HUES48 (cell line): Measurements from ENCODE around the gene BRIX1.
"Not testable (repeated sequence)": the region's sequence is repeated elsewhere in the genome, so short reads cannot be mapped to it uniquely, and the experiment has no call there.

Source experiments
- H3K27ac ChIP-seq: one replicate; pipeline ENCODE4 v1.7.0; 2013; ENCODE audit warnings: low read depth, low read length, inconsistent platforms
- H3K27me3 ChIP-seq: 2 replicates; pipeline ENCODE4 v1.6.1; 2013; ENCODE audit warnings: mild to moderate bottlenecking, low read length; ENCODE audit not compliant: control insufficient read depth, insufficient read depth
- H3K36me3 ChIP-seq: 2 replicates; pipeline ENCODE4 v1.6.1; 2013; ENCODE audit warnings: low read length; ENCODE audit not compliant: control insufficient read depth, insufficient read depth
- H3K4me1 ChIP-seq: 2 replicates; pipeline ENCODE4 v1.6.1; 2013; ENCODE audit warnings: mild to moderate bottlenecking, low read length; ENCODE audit not compliant: control insufficient read depth, insufficient read depth
- H3K4me3 ChIP-seq: 2 replicates; pipeline ENCODE4 v1.5.1; 2013; ENCODE audit warnings: mild to moderate bottlenecking, low read depth, low read length
- H3K9ac ChIP-seq: 2 replicates; pipeline ENCODE4 v1.6.1; 2013; ENCODE audit warnings: mild to moderate bottlenecking, low read depth, low read length, moderate library complexity
- H3K9me3 ChIP-seq: 2 replicates; pipeline ENCODE4 v1.6.1; 2013; ENCODE audit warnings: low read length; ENCODE audit not compliant: control insufficient read depth, insufficient read depth

The BRIX1 gene

GRCh38 chr5:34915856-34916192, 313 bp downstream of the BRIX1 start:
- peaks cover 60% of the 10 kb centered on the region for H3K36me3 ChIP-seq
- H3K9ac ChIP-seq, result peak overlapping the region; percentile 99
- peaks cover 13% of the 10 kb centered on the region; the same call in 1 of the 2 replicates for H3K4me1 ChIP-seq
- H3K9me3 ChIP-seq, result no peaks in the 10 kb centered on the region
- no peaks in the 10 kb centered on the region for H3K27me3 ChIP-seq
- peak overlapping the region; percentile 98 for H3K27ac ChIP-seq
- peak overlapping the region; percentile 99 for H3K4me3 ChIP-seq

- H3K4me3 ChIP-seq, result peak overlapping the region; percentile 99
- peaks cover 13% of the 10 kb centered on the region; the same call in 1 of the 2 replicates for H3K4me1 ChIP-seq
- peaks cover 60% of the 10 kb centered on the region for H3K36me3 ChIP-seq
Observed at GRCh38 chr5:34916518-34916917, 1.0 kb downstream of the BRIX1 start.

DNA sequence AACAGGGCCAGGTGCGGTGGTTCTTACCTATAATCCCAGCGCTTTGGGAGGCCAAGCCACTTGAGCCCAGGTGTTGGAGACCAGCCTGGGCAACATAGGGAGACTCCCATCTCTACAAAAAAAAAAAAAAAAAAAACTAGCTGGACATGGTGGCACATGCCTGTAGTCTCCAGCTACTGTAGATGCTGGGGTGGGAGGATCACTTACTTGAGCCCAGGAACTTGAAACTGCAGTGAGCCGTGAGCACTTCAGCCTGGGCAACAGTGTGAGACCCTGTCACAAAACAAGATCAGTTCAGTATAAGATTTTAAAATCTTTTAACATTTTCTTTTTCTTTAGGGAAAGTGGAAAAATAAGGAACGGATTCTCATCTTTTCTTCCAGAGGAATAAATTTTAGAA, 2.5 kb downstream of the BRIX1 start:
- no peak overlapping the region for H3K27ac ChIP-seq
- H3K4me1 ChIP-seq, result peaks cover 13% of the 10 kb centered on the region; the same call in 1 of the 2 replicates
- H3K4me3 ChIP-seq, result 0 out of 2 replicates have a peak overlapping the region, but pooled peaks have one; percentile 42
- peaks cover 63% of the 10 kb centered on the region for H3K36me3 ChIP-seq
- no peaks in the 10 kb centered on the region for H3K9me3 ChIP-seq
- no peaks in the 10 kb centered on the region for H3K27me3 ChIP-seq
- H3K9ac ChIP-seq, result no peak overlapping the region

More at GRCh38 chr5:34916518-34916917, 1.0 kb downstream of the BRIX1 start:
- Histone ChIP-seq H3K27ac (no peak overlapping the region), H3K9ac (peak overlapping the region; percentile 99), H3K9me3 (no peaks in the 10 kb centered on the region), H3K27me3 (no peaks in the 10 kb centered on the region)

DNA sequence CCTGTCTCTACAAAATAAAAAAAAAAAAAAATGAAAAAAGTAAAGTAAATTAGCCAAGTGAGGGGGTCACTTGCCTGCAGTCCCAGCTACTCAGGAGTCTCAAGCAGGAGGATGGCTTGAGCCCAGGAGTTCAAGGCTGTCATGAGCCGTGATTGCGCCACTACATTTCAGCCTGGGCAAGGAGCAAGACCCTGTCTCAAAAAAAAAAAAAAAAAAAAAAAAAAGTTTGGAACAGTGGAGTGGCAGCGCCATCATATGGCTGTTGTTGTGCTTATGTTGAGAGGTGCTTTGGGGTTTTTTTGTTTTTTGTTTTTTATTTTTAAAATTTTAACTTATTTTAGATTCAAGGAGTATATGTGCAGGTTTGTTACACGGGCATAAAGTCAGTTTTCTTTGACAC, 3.6 kb downstream of the BRIX1 start:
- Histone ChIP-seq H3K9ac (no peak overlapping the region), H3K4me3 (no peak overlapping the region), H3K27ac (no peak overlapping the region), H3K27me3 (no peaks in the 10 kb centered on the region), H3K36me3 (peaks cover 64% of the 10 kb centered on the region), H3K4me1 (peaks cover 7% of the 10 kb centered on the region; the same call in 1 of the 2 replicates), H3K9me3 (no peaks in the 10 kb centered on the region)

DNA sequence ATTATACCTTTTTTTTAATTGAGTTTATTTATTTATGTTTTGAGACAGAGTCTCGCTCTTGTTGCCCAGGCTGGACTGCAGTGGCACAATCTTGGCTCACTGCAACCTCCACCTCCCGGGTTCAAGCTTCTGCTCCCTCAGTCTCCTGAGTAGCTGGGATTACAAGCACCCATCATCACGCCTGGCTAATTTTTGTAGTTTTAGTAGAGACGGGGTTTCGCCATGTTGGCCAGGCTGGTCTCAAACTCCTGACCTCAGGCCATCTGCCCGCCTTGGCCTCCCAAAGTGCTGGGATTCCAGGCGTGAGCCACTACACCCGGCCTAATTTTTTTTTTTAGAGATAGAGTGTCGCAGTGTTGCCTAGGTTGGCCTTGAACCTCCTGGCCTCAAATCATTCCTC, 7.7 kb downstream of the BRIX1 start:
- not testable (repeated sequence) for H3K4me1 ChIP-seq, H3K27me3 ChIP-seq, H3K4me3 ChIP-seq, H3K9me3 ChIP-seq, H3K27ac ChIP-seq, H3K9ac ChIP-seq
- H3K36me3 ChIP-seq, result peaks cover 93% of the 10 kb centered on the region

- H3K4me3 ChIP-seq, result no peak overlapping the region
- no peaks in the 10 kb centered on the region for H3K9me3 ChIP-seq
- H3K9ac ChIP-seq, result no peak overlapping the region
- no peaks in the 10 kb centered on the region for H3K27me3 ChIP-seq
- no peak overlapping the region for H3K27ac ChIP-seq
- peaks cover 87% of the 10 kb centered on the region for H3K36me3 ChIP-seq
- no peaks in the 10 kb centered on the region for H3K4me1 ChIP-seq
Observed at GRCh38 chr5:34923694-34924461, 8.4 kb downstream of the BRIX1 start.

DNA sequence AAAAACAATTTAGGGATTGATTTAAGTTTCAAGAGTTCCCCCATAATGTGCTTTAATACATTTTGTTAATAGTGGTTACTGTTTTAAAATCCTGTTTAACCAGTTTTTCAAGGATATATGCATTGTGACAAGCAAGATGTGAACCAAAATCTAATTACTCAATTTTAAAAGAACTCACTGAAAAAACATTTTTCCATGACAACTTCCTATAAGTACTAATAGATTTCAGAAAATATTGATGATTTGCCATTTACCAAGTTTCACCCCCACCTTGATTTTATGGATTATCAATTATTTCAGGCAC, 8.9 kb downstream of the BRIX1 start:
- Histone ChIP-seq H3K36me3 (peaks cover 82% of the 10 kb centered on the region), H3K9me3 (no peaks in the 10 kb centered on the region), H3K27ac (no peak overlapping the region), H3K27me3 (no peaks in the 10 kb centered on the region), H3K4me3 (no peak overlapping the region), H3K9ac (no peak overlapping the region), H3K4me1 (no peaks in the 10 kb centered on the region)

- no peak overlapping the region for H3K9ac ChIP-seq
- no peaks in the 10 kb centered on the region for H3K27me3 ChIP-seq
- no peaks in the 10 kb centered on the region for H3K9me3 ChIP-seq
- H3K27ac ChIP-seq, result no peak overlapping the region
- peaks cover 9% of the 10 kb centered on the region for H3K4me1 ChIP-seq
- peaks cover 62% of the 10 kb centered on the region for H3K36me3 ChIP-seq
- no peak overlapping the region for H3K4me3 ChIP-seq
Observed at GRCh38 chr5:34926318-34926888, 10.9 kb downstream of the BRIX1 start.

GRCh38 chr5:34927785-34928184, 12.3 kb downstream of the BRIX1 start:
- H3K9ac ChIP-seq, result no peak overlapping the region
- peaks cover 48% of the 10 kb centered on the region for H3K36me3 ChIP-seq
- peaks cover 11% of the 10 kb centered on the region for H3K4me1 ChIP-seq
- no peaks in the 10 kb centered on the region for H3K9me3 ChIP-seq
- H3K4me3 ChIP-seq, result no peak overlapping the region
- H3K27me3 ChIP-seq, result no peaks in the 10 kb centered on the region
- H3K27ac ChIP-seq, result no peak overlapping the region

DNA sequence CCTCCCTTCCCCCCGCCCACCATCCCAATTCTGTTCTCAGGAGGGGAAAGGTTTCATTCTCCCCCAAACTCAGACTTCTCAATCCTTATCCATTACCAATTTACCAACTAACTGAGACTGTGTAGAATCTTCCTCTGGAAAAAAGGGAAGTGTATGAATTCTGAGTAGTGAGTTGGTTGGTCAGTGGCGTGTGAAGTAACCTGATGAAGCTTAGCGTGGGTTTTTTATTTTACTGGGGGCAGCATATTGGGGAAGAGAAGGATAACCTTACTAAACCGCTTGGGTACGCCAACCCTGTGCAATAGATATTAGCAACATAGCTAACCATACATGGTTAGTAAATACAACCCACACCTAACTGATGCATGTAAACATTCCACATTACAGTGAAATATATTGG, 12.8 kb downstream of the BRIX1 start:
- H3K9me3 ChIP-seq, result no peaks in the 10 kb centered on the region
- no peak overlapping the region for H3K27ac ChIP-seq
- no peak overlapping the region for H3K4me3 ChIP-seq
- H3K27me3 ChIP-seq, result no peaks in the 10 kb centered on the region
- peaks cover 43% of the 10 kb centered on the region for H3K36me3 ChIP-seq
- H3K9ac ChIP-seq, result no peak overlapping the region
- peaks cover 11% of the 10 kb centered on the region for H3K4me1 ChIP-seq

DNA sequence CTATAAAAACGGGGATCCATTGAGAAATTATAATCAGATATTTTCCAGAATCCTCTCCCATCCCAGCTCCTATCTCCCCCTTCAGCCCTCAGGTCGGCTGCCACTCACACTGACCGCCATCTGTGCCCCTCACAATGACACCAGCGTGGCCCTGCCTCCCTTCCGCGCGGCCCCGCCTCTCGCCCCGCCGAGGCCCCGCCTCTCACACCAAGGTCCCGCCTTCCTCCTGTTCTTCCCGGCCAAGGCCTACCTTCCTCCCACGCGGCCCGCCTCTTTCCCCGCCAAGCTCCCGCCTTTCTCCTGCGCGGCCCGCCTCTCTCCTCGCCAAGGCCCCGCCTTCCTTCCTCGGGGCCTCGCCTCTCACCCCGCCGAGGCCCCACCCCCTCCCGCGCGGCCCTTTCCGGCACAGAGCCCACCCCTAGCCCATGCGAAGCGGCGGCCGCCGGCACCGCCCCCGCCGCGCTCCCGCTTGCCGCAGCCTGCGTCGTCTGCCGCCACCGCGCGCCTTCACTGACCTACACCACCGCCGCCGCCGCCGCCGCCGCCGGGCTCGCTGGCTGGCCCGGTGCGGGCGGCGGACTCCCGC, 13.7 kb downstream of the BRIX1 start, which contains the start of gene DNAJC21:
DNAJC21 (plus strand) TSS at position 426 of the 586 bp plus-strand sequence. CDS start 261 bp downstream, outside the sequence.
- Histone ChIP-seq H3K4me1 (peaks cover 11% of the 10 kb centered on the region), H3K4me3 (peak within 1 kb of the TSS; percentile 83), H3K9me3 (no peaks in the 10 kb centered on the region), H3K27ac (peak within 1 kb of the TSS; percentile 87), H3K36me3 (peaks cover 34% of the 10 kb centered on the region), H3K27me3 (no peaks in the 10 kb centered on the region), H3K9ac (peak within 1 kb of the TSS; percentile 81)
